NCI-H187 treated with DMSO at 0.1 percent for 48 hours (cell line): Measurements from ENCODE around the gene GAL3ST2.
"Not testable (repeated sequence)": the region's sequence is repeated elsewhere in the genome, so short reads cannot be mapped to it uniquely, and the experiment has no call there.

Source experiments
- DNase-seq: peaks from one replicate; lab custom pipeline; 2025; lab: John Stamatoyannopoulos, UW

The GAL3ST2 gene

DNA sequence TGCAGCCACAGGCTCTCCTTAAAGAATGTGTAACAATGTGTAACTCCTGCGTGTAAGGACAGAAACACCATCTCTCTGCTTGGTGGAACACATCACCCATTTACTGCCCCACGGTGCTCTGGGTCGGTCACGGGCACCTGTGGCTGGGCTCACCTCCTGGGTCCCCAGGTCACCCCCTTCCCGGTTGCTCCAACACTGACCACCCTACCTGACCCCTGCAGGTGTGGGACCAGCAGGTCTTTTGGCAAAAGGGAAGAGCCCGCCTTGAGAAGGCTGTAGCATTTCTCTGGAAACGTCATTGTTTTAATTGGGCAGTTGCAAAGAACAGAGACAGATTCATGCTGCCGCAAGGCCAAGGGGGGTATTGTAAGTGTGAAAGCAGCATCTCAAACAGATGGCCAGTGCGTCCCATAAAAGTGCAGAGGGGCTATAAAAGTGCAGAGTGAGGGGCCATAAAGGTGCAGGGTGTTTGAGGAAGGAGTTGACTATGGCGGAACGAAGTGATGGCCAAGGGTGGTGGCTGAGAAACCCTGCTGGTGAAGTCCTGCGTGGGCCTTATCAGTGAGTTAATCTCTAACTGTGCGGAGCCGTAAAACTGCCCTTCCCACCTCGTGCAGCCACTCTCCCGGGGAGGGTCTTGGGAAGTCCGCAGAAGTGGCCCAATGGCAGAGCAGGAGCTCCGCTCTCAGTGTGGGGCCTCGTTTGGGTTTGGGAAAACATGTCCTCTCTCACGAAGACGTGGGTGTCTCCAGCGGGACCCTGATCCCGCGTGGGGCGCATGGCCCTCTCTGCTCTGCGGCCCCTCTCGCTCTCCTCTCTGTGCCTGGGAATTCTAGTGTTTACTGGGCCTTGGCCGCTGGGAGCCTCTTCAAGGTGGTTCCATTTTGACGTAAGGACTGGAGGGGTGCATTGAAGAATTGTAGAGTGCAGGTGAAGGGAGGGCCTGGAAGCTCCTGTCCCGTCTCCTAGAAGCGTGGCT lies 18.7 kb downstream of the GAL3ST2 start:
- no peak for DNase-seq

DNA sequence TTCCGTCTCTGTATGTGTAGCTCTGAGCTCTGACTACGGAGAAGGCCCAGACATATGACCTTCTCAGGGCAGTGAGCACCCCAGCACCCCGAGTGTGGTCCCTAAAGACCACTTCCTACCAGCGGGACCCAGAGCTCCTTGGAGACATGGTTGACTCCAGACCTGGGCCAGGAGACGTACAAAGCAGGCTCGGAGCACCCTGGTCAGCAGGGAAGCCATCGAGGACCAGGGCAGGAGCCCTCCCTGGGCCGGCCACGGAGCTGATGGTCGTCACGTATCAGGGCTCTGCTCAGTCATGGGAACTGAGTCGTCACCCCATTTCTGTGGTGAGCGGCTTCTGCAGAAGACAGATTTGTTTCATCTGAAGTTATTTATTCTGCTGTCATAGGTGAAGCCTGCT lies 19.6 kb downstream of the GAL3ST2 start:
- no peak for DNase-seq

DNA sequence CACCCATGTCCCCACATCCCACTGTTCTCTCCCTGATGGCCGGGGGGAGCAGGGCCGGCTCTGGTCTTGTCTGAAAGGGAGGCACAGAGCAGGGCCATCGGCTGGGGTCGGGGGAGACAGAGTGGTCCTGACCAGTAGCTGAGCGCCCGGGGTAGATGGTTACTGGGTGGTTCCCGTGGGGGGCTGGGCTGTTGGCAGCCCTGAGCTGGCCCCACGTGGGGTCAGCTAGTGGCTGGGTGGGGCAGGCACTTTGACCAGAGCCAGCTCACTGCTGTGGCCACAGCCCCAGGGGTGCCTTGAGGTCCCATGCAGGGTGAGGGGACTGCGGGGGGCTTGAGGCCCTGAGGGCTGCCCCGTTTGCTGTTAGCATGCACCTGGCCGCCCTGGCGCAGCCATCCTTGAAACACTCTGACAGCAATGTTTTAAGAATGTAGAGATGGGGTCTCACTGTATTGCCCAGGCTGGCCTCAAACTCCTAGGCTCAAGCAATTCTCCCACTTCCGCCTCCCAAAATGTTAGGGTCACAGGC lies 20.1 kb downstream of the GAL3ST2 start:
- no peak for DNase-seq

DNA sequence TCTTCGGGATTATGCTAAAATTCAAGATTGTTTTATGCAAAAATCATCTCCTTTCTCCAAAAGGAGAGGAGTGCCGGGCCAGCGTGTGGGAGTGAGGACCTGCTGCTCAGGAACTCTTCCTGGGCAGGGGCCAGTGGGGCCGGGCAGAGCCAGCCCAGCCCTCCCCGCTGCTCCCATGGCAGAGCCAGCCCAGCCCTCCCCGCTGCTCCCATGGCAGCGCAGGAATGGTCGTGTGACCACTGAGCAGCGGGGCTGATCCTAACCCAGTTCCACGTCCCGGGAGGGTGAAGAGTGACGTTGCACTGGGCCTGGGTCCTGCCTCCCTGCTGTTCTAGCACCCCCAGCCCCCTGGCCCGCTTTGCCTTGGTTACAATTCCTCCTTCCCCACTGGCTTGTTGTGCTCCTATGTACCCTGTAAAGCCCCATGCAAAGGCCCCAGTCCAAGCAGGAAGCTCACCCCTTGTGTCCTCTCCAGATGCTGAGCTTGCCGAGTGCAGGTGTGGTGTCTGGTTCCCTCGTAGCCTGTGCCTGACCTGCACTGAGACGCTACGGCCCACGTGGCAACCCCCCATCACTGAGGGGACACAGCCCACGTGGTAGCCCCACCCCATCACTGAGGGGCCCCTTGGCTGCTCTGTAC lies 20.9 kb downstream of the GAL3ST2 start:
- no peak for DNase-seq

DNA sequence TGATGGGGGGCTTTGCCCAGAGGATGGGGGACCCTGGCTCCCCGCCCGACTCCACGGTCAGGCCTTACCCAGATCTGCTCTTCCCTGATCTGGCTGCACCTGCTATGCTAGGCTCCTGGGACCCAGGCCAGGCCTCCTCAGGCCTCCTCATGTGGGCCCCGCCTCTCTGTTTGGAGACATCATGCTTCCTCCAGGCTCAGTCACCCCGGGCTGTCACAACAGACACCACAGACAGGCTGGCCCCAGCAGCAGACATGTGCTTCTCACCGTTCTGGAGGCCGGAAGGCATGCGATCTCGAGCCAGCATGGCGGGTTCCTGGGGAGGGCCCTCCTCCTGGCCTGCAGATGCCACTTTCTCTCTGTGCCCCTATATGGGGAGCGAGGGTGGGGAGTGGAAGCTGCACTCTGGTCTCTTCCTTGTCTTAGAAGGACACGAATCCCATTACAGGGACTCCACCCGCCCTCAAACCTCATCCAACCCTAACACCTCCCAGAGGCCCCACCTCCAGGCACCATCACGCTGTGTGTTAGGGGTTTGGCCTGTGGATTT lies 21.5 kb downstream of the GAL3ST2 start:
- DNase-seq: no peak

DNA sequence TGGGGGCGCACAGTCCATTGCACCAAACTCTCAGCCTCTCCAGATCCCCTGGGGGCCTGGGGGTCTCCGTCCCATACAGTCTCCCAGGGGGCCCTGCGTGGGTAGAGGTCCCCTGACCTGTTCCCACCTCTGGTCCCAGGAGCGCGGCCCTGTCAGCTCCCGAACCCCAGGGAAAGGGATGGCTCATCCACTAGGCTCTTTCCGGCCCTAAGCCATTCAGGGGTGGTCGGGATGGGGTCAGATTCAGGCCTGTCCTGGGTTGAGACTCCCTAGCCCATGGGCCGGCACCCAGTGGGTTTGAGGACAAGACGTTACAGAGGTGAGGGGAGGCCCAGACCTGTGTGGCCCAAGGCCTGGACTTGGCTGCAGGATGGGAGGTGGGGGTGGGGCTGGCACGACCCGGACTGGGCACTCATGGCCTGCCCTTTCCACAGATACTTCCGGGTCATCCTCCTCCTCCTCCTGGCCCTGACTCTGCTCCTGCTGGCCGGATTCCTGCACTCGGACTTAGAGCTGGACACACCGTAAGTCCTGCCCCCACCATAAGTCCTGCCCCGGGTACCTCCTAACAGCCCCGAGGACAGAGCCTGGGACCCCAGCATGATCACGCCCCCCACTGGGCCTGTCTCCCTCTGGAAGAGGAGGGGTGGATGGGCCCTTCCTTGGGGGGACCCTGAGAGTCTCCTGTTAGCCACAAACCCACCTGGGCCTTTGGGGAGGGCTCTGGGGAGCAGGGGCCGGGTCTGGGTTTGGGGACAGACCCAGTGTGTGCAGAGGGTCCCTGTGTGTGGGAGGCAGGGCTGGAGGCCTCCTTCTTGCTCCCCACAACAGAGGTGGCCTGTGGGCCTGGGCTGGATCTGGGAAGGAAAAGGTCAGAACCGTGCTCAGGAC lies 22.3 kb downstream of the GAL3ST2 start:
- DNase-seq: no peak

DNA sequence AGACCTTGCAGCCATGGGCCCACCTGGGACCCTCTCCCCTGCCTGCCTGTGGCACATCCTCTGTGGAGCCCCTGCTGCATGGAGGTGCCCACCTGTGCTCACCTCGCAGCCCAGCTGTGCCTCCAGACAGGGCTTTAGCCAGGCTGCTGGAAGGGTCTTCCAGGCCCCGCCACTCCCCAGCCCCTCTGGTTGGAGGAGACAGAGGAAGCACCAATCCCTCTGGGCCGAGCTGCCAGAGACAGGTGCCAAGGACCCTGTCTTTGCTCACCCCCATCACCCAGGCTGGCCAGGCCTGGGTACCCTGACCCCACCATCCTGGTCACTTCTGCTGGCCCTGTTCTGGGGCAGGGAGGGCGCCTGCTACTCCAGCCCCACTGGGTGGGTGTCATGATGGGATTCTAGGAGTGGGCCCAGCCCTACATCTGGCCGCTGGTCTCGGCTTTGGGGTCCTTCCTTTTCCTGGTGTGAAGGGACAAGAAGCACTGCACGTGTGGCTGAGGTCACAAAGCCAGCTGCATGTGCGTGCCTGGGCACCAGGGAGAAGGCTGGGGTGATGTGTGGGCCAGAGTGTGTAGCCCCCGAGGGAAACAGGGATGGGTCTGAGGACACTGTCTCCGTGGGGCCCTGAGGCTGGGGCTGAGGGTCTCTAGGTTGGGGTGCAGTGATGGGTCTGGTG lies 23.0 kb downstream of the GAL3ST2 start:
- DNase-seq: no peak

DNA sequence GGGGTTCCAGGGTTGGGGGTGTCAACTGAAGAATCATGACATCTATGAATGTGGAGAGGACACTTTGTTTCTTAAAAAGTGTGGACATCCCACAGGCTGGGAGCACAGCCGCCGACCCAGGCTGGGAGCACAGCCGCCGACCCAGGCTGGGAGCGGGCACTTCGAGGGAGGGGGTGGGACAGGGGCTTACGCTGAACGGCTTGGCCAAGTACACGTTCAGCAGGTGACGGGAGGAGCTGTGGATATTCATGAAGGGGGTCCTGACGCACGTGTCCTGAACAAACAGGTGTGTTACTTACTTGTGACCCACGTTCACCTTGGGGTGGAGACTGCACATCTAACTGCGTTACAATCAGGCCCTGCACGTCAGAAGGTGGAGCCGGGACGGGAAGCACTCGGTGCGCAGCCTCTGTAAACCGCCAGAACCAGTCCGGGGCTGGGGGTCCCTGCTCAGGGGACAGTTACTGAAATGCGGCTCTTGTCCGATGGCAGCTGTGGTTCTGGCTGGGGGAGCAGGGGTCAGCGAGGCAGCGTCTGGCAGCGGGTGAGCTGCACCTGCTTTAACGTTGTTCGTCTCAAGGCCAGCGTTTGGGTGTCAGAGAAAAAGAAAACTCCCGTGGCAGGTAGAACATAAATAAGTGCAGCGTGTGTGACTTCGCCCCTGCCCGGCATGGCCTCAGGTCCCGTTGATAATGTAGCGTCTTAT lies 23.7 kb downstream of the GAL3ST2 start:
- DNase-seq: not testable (repeated sequence)

DNA sequence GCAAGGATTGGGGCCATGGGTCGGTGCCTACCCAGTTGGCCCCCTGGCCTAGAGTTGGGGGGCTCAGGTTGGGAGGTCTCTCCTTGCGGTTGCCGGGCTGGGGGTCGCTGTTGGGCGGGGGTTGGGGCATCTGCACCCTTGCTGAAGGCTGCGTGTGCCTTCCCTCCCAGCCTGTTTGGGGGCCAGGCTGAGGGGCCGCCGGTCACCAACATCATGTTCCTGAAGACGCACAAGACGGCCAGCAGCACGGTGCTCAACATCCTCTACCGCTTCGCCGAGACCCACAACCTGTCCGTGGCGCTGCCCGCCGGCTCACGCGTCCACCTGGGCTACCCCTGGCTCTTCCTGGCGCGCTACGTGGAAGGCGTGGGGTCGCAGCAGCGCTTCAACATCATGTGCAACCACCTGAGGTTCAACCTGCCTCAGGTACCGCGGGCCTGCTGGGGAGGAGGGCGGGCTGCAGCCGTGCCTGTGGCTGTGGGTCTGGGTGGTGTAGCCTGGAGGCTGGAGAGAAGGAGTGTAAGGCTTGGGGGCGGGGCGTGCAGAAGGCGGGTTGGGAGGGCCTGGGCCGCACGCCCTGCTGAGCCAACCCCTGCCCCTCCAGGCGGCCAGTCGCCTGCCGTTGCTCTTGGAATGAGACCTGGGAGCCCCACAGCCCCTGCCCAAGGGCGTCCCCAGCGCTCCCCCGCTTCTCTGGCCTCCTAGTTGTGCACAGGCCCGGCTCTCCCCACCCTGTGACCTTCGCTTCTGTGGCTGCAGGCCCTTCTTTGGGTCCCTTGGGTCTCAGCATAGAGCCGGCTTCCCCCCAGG lies 25.2 kb downstream of the GAL3ST2 start:
- DNase-seq: no peak

DNA sequence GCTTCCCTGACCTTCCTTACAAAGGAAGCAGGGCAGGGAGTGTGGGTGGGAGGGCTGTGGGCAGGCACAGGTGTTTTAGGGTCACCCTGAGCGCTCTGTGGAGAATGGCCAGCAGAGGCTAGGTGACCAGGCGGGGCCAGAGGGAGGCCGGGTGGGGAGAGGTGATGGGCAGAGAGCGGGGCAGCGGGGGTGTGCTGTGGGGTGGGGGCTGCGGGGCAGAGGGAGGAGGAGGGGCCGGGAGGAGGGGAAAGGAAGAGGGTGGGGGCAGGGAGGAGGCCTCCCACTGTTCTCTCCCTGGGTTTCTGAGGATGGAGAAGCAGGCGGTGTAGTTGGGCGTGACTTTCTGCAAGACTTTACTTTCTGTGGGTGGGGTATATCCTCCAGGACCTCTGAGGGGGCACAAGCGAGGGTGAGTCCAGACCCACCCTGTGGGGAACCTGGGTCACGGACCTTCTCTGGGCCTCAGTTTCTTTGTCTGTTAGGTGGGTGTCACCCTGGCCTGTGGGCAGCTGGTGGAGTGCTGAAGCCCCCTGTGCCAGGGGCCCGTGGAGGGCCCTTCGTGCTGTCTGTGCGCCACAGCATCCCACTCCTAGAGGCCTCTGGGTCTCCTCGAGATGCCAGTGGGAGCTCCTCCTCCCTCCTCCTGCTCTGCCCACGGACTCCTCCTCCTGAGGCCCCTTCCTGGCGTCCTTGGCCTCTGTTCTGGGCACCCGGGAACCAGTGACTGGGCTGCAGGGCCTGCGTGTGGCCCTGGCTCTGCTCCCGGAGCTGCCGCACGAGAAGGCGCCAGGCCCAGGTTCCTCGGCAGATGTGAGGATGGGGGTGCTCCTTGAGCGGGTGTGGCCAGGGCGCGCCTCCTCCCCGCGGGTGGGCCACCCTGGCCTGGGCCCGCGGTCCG lies 26.0 kb downstream of the GAL3ST2 start:
- DNase-seq: no peak

DNA sequence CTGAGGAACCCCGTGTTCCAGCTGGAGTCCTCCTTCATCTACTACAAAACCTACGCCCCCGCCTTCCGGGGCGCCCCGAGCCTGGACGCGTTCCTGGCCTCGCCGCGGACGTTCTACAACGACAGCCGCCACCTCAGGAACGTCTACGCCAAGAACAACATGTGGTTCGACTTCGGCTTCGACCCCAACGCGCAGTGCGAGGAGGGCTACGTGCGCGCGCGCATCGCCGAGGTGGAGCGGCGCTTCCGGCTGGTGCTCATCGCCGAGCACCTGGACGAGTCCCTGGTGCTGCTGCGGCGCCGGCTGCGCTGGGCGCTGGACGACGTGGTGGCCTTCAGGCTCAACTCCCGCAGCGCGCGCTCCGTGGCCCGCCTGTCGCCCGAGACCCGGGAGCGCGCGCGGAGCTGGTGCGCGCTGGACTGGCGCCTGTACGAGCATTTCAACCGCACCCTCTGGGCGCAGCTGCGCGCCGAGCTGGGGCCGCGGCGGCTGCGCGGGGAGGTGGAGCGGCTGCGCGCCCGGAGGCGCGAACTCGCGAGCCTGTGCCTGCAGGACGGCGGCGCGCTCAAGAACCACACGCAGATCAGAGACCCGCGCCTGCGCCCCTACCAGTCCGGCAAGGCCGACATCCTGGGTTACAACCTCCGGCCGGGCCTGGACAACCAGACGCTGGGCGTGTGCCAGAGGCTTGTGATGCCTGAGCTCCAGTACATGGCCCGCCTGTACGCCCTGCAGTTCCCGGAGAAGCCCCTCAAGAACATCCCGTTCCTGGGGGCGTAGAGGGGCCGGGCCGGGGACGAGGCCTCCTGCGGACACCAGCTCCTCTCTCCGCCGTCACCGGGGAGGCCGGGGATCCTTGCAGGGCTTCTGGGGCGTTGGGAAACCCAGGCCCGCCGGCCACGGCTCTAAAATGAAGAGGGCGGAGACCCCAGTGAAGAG lies 27.0 kb downstream of the GAL3ST2 start:
- DNase-seq: no peak

DNA sequence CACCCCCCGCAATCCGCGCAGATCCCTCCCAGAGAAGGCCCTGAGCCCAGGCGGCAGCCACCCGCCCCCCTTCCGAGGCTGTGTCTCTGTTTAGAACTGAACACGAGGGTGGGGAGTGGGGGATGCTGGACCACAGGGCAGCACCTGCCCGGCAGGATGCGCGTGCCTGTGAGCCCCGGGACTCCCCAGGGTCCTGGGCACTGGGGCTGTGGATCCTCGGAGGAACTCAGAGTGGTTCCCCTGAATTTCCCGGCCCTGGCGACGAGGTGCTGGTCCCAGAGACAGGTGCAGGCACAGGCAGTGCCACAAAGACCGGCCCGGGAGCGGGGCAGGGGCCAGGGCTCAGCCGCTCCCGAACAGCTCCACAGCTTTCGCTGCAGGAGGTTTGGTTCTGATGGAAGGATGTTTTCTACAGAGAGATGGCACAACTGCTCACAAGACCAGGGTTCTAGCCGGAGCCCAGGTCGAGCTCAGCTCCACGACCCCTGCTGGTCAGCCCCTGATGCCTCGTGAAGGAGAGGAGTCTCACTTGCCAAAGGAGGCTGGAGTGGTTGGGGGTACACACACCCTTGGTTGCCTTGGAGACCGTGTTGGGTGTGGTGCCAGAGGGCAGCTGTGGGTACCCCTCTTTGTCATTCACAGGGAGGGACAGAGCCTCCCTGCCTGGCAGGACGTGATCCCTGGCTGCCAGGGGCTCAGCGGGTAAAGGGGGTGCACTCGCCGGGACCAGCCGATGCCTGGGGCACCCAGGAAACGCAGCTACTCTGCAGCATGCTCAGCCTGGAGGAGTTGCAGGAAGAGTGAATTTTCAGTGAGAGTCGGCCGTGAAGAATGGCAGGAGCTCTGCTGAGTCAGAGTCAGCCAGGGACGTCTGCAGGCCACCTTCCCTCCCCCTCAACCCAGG lies 28.0 kb downstream of the GAL3ST2 start:
- no peak for DNase-seq

DNA sequence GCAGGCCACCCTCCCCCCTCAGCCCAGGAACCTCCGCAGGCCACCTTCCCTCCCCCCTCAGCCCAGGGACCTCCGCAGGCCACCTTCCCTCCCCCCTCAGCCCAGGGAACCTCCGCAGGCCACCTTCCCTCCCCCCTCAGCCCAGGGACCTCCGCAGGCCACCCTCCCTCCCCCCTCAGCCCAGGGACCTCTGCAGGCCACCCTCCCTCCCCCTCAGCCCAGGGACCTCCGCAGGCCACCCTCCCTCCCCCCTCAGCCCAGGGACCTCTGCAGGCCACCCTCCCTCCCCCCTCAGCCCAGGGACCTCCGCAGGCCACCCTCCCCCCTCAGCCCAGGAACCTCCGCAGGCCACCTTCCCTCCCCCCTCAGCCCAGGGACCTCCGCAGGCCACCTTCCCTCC lies 29.6 kb downstream of the GAL3ST2 start:
- not testable (repeated sequence) for DNase-seq

DNA sequence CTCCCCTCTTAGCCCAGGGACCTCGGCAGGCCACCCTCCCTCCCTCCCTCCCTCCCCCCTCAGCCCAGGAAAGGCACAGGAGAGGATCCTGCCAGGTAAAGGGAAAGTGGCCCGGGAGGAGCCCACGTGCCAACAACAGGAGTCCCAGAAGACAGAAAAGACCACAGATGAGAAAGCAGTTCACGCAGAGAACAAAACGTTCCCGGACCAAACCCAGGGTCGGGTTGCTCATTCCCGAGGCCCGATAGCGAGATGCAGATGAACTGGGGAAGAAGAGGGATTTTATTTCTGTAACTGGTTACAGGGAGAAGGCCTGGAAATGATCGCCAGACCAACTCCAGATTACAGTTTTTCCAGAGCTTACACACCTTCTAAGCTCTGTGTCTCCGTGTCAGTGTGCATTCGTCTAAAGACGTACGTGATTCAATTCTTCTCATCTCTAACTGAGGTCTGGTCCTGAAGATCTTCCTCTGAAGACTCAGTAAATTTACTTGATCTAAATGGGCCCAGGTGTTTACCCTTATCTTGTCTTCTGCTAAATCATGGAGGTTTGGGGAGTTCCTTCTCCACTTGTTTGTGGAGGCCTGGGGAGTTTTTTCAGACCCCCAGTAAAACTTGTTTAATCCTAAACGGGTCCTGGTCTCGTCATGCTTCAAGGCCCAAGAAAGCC lies 31.6 kb downstream of the GAL3ST2 start:
- DNase-seq: no peak

DNA sequence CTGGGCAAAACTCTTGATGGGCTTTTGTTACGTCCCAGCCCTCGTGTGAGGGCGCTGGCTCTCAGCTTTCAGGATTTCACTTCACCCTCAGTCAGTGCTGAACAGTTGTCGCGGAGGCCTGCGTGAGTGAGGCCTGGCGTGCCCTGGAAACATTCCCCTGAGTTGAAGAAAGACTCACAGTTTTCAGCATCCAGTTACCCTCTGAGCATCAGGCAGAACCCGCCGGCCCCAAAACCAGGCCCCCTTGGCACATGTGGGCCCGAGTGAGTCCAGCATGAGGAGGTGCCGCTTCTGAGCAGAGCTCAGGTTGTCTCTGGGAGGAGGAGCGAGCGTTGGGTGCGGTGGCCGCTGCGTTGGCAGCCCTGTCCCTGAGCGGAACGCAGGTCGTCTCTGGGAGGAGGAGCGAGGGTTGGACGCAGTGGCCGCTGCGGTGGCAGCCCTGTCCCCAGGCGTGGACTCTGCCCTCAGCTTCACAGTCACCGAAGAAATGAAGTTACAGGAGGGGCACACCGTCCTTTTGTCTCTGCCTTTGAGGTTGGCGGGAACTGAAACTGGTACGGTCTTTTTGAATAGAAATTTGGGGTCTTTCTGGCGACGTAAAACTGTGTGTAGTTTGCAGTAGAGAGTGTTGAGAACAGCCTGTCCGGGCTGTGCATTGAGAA lies 32.2 kb downstream of the GAL3ST2 start, which contains the start of gene NEU4:
Gene NEU4 (plus strand): TSS at position 473 of the 662 bp plus-strand sequence. CDS start 5,292 bp downstream, outside the sequence.
- DNase-seq: no peak
